GM21423 (cell line): ENCODE results near the gene MIPOL1.
"Not testable (repeated sequence)": the region's sequence is repeated elsewhere in the genome, so short reads cannot be mapped to it uniquely, and the experiment has no call there.

Experiments used
- ATAC-seq: cut with Tn5 transposase; IDR thresholded peaks from one replicate; pipeline ENCODE4 v1.9.1; 2021; ENCODE audit warnings: mild to moderate bottlenecking, moderate library complexity; ENCODE audit not compliant: unreplicated experiment

MIPOL1 gene

GRCh38 chr14:37197421-37198272, at the start of gene MIPOL1:
MIPOL1 (plus strand) TSS chr14:37197937; CDS start chr14:37247889, 49,952 bp downstream.
- ATAC-seq, result no peak

GRCh38 chr14:37150414-37150813, 47.3 kb upstream of the MIPOL1 start:
- no peak for ATAC-seq

GRCh38 chr14:37153005-37153404, 44.7 kb upstream of the MIPOL1 start:
- no peak for ATAC-seq

GRCh38 chr14:37153483-37153882, 44.3 kb upstream of the MIPOL1 start:
- ATAC-seq, result no peak

GRCh38 chr14:37157987-37158386, 39.8 kb upstream of the MIPOL1 start:
- no peak for ATAC-seq

- not testable (repeated sequence) for ATAC-seq
These were observed 35.4 kb upstream of the MIPOL1 start for GRCh38 chr14:37162307-37162706.

- no peak for ATAC-seq
These were observed 31.9 kb upstream of the MIPOL1 start for GRCh38 chr14:37165794-37166193.

GRCh38 chr14:37167151-37168047, 30.3 kb upstream of the MIPOL1 start:
- ATAC-seq, result no peak

GRCh38 chr14:37168721-37169120, 29.0 kb upstream of the MIPOL1 start:
- ATAC-seq, result no peak

- no peak for ATAC-seq
These were observed 27.5 kb upstream of the MIPOL1 start for GRCh38 chr14:37170237-37170636.

- ATAC-seq, result no peak
These were observed 26.7 kb upstream of the MIPOL1 start for GRCh38 chr14:37170993-37171392.

GRCh38 chr14:37171678-37172023, 26.1 kb upstream of the MIPOL1 start:
- no peak for ATAC-seq

- no peak for ATAC-seq
These were observed 25.5 kb upstream of the MIPOL1 start, which contains the start of gene SLC25A21 for GRCh38 chr14:37172024-37172869. SLC25A21 (minus strand) TSS chr14:37172606.

- no peak for ATAC-seq
These were observed 24.7 kb upstream of the MIPOL1 start for GRCh38 chr14:37172936-37173614.

- no peak for ATAC-seq
These were observed 17.7 kb upstream of the MIPOL1 start for GRCh38 chr14:37179896-37180502.

- ATAC-seq, result not testable (repeated sequence)
These were observed 16.9 kb upstream of the MIPOL1 start for GRCh38 chr14:37180886-37181285.

GRCh38 chr14:37181441-37181840, 16.3 kb upstream of the MIPOL1 start:
- ATAC-seq, result no peak

GRCh38 chr14:37184520-37184919, 13.2 kb upstream of the MIPOL1 start:
- ATAC-seq, result not testable (repeated sequence)

- ATAC-seq, result no peak
These were observed 12.1 kb upstream of the MIPOL1 start for GRCh38 chr14:37185670-37186069.

GRCh38 chr14:37186865-37187264, 10.9 kb upstream of the MIPOL1 start:
- ATAC-seq, result no peak
